GM18511 (cell line): Measurements from ENCODE around the gene BZW2.

Experiments
- ATAC-seq: cut with Tn5 transposase; IDR thresholded peaks from one replicate; pipeline ENCODE4 v1.9.1; 2021; ENCODE audit warnings: mild to moderate bottlenecking, moderate library complexity; ENCODE audit not compliant: unreplicated experiment

Gene BZW2

DNA sequence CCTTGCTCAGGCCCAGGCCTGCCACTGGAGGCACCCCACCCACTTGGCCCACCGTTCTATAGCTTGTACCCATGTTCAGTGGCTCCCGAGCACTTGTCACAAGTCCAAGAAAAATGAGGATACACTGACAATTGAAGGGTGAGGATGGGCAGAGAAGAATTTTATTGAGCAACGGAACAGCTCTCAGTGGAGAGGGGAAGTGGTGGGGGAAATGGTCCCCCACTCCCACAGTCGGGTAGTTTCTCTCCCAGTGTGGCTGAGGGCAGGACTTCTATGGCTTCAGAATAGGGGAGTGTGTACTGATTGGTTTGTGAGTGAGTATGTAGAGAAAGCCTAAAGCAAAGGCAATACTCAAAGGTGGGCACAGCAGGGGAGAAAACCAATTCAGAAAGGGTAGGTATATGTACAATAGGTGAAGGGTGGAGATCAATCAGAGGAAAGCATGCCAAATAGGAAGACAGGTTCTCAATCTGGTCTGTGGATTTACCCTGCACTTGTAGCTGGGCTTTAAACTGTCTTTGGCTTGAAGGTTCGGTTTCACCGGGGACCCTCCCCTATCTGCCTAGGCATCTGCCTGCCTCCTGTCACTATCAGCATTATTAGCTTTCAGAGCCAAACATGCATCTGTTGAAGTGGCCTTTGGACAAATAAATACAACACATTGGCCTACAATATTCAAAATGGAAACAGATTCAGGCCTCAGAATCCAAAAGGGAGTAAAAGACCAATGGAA lies 98.7 kb downstream of the BZW2 start:
- ATAC-seq, result no peak

DNA sequence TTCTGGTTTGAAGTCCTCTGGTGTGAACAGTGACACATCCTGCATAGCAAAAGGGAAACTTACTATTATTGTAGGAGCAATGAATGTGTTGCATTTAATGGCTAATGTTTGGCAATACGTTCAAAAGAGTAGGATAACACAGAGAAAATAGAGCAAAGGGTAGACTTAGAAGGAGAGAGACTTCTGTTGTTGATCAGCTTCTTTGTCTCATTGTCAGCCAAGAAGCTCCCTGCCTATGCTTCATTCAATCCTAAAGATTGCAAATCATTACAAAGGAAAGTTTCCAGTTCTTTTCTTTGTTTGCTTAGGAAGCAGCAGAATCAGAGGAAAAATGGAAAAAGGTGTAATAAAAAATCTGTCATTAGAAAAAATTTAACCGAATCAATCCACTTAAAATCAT lies 99.7 kb downstream of the BZW2 start:
- ATAC-seq, result no peak

DNA sequence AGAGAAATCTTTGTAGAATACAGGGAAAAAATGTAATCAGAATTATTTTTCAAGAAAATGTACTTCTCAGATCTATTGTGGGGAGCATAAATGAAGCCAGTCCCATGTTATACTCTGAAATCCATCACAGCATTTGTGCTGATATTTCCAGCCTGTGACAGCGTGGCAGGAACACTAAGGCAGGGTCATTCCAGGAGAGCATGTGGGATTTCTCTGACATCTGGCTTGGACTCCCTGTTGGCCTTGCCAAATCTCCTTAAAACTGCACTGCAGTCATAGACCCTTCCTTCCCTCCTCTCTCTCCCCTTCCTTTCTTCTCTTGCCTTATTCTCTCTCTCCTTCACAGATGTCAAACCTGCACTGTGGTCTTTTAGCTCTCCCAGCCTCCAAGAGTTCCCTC lies 101.1 kb downstream of the BZW2 start:
- ATAC-seq, result no peak

DNA sequence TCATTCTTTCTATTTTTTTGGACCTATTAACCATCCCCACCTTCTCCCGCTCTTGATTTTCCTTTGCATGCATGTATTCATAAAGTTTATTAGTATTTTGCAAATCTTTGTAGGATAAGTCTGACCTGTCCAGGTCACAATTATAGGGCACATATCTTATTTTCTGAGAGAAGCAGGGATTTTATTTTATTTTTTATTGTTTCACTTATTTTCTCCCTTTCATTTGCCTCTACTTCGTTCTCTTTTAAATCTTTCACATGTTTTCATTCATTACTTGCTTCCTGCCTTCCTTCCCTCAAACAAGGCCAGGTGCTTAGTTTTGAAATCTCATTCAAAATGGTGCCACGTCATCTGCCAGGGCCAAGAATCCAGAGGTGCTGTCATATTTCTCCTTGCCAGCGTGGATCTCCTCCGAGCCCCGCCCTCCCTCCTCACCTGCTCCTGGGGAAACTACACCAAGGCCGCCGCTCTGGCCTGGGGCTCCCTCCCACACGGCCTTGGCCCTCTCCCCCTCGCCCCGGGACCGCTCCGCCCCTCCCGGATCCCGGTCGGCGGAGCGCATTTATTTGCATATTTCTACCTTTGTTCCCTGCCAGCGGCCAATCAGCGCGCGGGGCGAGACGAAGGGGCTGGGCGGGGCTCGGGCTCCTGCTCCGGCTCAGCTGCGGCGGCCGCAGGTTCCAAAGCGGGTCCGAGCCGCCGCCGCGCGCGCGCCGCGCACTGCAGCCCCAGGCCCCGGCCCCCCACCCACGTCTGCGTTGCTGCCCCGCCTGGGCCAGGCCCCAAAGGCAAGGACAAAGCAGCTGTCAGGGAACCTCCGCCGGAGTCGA lies 107.3 kb downstream of the BZW2 start, which contains the start of gene TSPAN13:
Gene TSPAN13 (plus strand): TSS at position 654 of the 830 bp plus-strand sequence. CDS start 213 bp downstream, outside the sequence.
- ATAC-seq, result peak; percentile 70

DNA sequence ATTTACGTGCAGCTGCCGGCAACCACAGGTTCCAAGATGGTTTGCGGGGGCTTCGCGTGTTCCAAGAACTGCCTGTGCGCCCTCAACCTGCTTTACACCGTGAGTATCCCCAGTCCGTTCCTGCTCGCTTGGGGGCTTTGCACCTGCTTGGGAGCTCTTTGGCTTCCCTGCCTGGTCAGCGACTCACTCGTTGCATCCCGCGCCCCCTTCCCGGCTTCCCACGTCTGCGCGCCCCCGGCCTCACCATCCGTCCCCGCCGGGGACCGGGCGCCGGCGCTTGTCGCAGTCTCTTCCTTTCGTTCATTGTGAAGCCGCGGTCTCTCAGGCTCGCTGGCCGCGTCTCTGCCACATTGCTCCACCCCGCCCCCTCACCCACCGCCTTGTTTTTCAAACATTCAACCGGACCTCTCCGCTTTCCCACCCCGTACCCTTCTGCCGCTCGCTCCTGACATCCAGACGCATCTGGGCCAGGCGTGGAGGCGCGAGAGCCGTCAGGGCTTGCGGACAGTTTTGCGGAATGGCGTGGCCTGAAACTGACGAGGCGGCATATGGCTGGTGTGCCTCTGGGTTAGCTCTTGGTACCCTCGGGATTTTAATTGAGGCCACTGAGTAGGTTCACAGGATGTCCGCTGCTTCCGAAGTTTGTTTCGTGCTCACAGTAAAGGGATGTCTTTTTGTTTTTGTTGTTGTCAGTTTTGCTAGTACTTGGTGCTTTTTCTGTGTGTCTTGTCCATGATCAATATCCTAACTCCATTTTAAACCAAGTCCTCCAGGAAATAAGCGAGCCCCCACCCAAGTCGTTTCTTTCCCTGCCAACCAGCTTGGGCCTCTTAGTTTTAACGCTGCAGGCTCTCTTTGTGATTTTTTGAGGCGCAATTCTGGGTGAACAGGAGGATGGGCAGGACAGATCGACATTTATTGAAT lies 108.2 kb downstream of the BZW2 start:
- peak; percentile 35 for ATAC-seq

DNA sequence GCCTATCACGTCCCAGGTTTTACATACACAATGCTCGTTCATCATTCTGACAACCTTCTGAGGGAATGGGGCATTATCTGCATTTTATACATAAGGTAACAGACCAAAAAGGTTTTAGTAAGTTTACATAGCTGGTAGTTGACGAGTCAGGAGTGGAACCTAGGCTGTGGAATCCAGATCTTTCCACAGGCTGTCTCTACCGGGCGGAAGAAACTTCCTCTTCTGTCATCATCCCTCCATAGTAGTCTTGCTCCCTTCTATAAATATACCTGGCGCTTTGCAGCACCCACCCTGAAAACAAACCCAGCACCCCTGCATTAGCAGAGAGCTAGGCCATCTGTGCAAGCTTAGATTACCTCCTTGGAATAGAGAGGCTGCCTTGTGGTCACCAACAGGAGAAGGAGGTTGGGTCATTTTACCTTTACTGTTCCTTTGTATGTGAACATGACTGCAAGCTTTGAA lies 108.9 kb downstream of the BZW2 start:
- no peak for ATAC-seq

DNA sequence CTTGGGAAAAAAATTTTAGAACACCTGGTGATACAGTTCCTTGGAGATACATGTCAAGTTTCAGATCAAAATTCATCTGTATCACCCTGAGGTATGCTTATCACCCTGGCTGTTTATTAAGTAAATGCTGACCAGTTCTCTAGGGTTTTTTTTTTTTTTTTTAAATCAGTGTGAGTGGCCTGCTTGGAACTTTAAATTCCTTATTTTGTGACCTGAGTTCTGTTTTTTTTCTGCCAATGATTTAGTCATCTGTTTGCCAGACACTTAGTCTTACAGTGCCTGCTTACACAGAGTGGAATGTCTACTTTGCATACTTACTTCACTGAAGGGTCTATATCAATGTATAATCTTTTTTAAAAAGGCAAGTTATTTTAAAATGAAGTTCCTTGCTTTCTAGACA lies 109.4 kb downstream of the BZW2 start:
- no peak for ATAC-seq
